Measurements from ENCODE around the gene LRRC36.

DNA sequence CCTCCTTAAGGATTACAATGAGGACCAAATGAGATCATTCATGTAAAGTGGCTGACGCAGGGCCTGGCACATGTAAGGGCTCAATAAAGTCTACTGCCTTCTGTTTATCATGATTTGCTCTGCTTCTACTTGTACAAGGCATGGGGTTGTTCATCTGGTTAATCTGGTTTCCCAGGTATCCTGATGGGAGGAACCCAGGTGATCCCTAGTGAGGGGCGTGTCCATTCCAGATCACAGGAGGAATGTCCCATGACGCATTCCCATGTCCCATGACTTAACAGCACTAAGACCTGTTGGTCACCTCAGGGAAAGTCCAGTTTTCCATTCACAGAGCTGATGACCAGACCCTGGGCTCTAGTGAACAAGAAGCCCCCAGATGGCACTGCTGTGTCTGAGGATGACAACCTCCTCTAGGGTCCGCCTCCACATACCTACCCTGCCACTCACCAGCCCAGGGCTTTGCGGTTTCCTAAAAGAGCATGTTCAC is 78.2 kb downstream of the LRRC36 start:
- no peak for TF ChIP-seq CBFB (CRISPR knock-in tag; IDR thresholded peaks at IDR 0.05)
- TF ChIP-seq, protein P1, sequence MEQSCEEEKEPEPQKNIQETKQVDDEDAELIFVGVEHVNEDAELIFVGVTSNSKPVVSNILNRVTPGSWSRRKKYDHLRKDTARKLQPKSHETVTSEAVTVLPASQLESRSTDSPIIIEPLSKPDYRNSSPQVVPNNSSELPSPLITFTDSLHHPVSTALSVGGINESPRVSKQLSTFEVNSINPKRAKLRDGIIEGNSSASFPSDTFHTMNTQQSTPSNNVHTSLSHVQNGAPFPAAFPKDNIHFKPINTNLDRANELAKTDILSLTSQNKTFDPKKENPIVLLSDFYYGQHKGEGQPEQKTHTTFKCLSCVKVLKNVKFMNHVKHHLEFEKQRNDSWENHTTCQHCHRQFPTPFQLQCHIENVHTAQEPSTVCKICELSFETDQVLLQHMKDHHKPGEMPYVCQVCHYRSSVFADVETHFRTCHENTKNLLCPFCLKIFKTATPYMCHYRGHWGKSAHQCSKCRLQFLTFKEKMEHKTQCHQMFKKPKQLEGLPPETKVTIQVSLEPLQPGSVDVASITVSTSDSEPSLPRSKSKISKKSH (CRISPR knock-in tag; IDR thresholded peaks at IDR 0.05): no peak
- TF ChIP-seq, protein P2, sequence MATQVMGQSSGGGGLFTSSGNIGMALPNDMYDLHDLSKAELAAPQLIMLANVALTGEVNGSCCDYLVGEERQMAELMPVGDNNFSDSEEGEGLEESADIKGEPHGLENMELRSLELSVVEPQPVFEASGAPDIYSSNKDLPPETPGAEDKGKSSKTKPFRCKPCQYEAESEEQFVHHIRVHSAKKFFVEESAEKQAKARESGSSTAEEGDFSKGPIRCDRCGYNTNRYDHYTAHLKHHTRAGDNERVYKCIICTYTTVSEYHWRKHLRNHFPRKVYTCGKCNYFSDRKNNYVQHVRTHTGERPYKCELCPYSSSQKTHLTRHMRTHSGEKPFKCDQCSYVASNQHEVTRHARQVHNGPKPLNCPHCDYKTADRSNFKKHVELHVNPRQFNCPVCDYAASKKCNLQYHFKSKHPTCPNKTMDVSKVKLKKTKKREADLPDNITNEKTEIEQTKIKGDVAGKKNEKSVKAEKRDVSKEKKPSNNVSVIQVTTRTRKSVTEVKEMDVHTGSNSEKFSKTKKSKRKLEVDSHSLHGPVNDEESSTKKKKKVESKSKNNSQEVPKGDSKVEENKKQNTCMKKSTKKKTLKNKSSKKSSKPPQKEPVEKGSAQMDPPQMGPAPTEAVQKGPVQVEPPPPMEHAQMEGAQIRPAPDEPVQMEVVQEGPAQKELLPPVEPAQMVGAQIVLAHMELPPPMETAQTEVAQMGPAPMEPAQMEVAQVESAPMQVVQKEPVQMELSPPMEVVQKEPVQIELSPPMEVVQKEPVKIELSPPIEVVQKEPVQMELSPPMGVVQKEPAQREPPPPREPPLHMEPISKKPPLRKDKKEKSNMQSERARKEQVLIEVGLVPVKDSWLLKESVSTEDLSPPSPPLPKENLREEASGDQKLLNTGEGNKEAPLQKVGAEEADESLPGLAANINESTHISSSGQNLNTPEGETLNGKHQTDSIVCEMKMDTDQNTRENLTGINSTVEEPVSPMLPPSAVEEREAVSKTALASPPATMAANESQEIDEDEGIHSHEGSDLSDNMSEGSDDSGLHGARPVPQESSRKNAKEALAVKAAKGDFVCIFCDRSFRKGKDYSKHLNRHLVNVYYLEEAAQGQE (IDR thresholded peaks at IDR 0.05; ENCODE audit: borderline replicate concordance): no peak
- TF ChIP-seq, protein P2 (CRISPR knock-in tag; IDR thresholded peaks at IDR 0.05; ENCODE audit: low read depth): no peak
- TF ChIP-seq SAFB (IDR thresholded peaks at IDR 0.05; ENCODE audit: borderline replicate concordance, low read depth, low read length): no peak
- TF ChIP-seq, protein P3, sequence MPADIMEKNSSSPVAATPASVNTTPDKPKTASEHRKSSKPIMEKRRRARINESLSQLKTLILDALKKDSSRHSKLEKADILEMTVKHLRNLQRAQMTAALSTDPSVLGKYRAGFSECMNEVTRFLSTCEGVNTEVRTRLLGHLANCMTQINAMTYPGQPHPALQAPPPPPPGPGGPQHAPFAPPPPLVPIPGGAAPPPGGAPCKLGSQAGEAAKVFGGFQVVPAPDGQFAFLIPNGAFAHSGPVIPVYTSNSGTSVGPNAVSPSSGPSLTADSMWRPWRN (IDR thresholded peaks at IDR 0.05; ENCODE audit: low read depth): no peak
- TF ChIP-seq EP300 (IDR thresholded peaks at IDR 0.05; ENCODE audit: low read length): no peak
- TF ChIP-seq, protein P4, sequence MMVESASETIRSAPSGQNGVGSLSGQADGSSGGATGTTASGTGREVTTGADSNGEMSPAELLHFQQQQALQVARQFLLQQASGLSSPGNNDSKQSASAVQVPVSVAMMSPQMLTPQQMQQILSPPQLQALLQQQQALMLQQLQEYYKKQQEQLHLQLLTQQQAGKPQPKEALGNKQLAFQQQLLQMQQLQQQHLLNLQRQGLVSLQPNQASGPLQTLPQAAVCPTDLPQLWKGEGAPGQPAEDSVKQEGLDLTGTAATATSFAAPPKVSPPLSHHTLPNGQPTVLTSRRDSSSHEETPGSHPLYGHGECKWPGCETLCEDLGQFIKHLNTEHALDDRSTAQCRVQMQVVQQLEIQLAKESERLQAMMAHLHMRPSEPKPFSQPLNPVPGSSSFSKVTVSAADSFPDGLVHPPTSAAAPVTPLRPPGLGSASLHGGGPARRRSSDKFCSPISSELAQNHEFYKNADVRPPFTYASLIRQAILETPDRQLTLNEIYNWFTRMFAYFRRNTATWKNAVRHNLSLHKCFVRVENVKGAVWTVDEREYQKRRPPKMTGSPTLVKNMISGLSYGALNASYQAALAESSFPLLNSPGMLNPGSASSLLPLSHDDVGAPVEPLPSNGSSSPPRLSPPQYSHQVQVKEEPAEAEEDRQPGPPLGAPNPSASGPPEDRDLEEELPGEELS (CRISPR knock-in tag; IDR thresholded peaks at IDR 0.05; ENCODE audit: borderline replicate concordance): no peak
- TF ChIP-seq, protein P5, sequence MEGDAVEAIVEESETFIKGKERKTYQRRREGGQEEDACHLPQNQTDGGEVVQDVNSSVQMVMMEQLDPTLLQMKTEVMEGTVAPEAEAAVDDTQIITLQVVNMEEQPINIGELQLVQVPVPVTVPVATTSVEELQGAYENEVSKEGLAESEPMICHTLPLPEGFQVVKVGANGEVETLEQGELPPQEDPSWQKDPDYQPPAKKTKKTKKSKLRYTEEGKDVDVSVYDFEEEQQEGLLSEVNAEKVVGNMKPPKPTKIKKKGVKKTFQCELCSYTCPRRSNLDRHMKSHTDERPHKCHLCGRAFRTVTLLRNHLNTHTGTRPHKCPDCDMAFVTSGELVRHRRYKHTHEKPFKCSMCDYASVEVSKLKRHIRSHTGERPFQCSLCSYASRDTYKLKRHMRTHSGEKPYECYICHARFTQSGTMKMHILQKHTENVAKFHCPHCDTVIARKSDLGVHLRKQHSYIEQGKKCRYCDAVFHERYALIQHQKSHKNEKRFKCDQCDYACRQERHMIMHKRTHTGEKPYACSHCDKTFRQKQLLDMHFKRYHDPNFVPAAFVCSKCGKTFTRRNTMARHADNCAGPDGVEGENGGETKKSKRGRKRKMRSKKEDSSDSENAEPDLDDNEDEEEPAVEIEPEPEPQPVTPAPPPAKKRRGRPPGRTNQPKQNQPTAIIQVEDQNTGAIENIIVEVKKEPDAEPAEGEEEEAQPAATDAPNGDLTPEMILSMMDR (IDR thresholded peaks at IDR 0.05 in 2 of 3, conservative IDR thresholded peaks at IDR 0.05 in 1 of 3; ENCODE audit: insufficient read depth in 2 of 3, low read depth in 1 of 3, low read length in 3 of 3): no peak
- TF ChIP-seq CREB1 (IDR thresholded peaks at IDR 0.05): no peak
- TF ChIP-seq CREB1 (CRISPR knock-in tag; IDR thresholded peaks at IDR 0.05): no peak

Measured in K562 (cell line).